Kidney epithelial cell (primary cell): Measurements from ENCODE around the gene ANP32A. TPM values are rescaled to one million over a fixed set of nuclear protein-coding genes. Genes with fewer than 3 reads are reported as not detected.

Experiments used
- DNase-seq: peaks from one replicate; pipeline ENCODE4 v3.0.0-alpha.2; 2010; ENCODE audit warnings: low read depth
- H3K27me3 ChIP-seq: 2 replicates; pipeline ENCODE4 v1.6.0; 2011; ENCODE audit warnings: low read length; ENCODE audit not compliant: control insufficient read depth, insufficient read depth
- H3K36me3 ChIP-seq: 2 replicates; pipeline ENCODE4 v1.5.1; 2011; ENCODE audit warnings: low read length; ENCODE audit not compliant: control insufficient read depth, insufficient read depth
- H3K4me3 ChIP-seq: 2 replicates; pipeline ENCODE4 v1.5.1; 2011; ENCODE audit warnings: low read depth, mild to moderate bottlenecking, control low read depth, low read length
- total RNA-seq: library from RNA; depleted of rRNA; stranded (reverse); fragments of >200 nt; gene quantifications from 2 replicates; pipeline ENCODE4 v1.2.3, GENCODE V29; 2015
- TF ChIP-seq, protein P1 (sequence below): IDR thresholded peaks from 2 replicates; pipeline ENCODE4 v1.5.1; 2011; ENCODE audit warnings: mild to moderate bottlenecking, moderate library complexity, low read length, control low read depth, inconsistent platforms; ENCODE audit not compliant: insufficient read depth, poor library complexity, severe bottlenecking

The ANP32A gene
- total RNA-seq, 1 donor from 2014 or later = 46.8 TPM

DNA sequence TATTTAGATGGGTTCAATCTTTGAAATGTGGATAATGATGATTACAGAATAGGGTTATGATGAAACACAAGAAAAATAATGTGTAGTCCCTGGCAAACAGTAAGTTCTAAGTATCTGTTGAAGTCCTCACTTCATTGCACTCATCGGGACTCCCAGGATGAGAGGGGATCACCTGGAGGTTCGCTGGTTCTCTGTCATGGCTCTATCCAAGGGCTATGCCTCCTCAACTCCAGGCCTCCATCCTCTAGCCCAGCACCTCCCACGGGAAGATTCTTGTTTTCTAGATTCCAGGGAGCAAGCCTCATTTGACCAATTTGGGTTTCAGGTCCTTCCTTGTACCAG, 45.5 kb downstream of the ANP32A start:
- Histone ChIP-seq H3K4me3 (no peak overlapping the region), H3K27me3 (no peaks in the 10 kb centered on the region), H3K36me3 (no peaks in the 10 kb centered on the region)
- TF ChIP-seq, protein P1, sequence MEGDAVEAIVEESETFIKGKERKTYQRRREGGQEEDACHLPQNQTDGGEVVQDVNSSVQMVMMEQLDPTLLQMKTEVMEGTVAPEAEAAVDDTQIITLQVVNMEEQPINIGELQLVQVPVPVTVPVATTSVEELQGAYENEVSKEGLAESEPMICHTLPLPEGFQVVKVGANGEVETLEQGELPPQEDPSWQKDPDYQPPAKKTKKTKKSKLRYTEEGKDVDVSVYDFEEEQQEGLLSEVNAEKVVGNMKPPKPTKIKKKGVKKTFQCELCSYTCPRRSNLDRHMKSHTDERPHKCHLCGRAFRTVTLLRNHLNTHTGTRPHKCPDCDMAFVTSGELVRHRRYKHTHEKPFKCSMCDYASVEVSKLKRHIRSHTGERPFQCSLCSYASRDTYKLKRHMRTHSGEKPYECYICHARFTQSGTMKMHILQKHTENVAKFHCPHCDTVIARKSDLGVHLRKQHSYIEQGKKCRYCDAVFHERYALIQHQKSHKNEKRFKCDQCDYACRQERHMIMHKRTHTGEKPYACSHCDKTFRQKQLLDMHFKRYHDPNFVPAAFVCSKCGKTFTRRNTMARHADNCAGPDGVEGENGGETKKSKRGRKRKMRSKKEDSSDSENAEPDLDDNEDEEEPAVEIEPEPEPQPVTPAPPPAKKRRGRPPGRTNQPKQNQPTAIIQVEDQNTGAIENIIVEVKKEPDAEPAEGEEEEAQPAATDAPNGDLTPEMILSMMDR = no peak
- DNase-seq = no peak

DNA sequence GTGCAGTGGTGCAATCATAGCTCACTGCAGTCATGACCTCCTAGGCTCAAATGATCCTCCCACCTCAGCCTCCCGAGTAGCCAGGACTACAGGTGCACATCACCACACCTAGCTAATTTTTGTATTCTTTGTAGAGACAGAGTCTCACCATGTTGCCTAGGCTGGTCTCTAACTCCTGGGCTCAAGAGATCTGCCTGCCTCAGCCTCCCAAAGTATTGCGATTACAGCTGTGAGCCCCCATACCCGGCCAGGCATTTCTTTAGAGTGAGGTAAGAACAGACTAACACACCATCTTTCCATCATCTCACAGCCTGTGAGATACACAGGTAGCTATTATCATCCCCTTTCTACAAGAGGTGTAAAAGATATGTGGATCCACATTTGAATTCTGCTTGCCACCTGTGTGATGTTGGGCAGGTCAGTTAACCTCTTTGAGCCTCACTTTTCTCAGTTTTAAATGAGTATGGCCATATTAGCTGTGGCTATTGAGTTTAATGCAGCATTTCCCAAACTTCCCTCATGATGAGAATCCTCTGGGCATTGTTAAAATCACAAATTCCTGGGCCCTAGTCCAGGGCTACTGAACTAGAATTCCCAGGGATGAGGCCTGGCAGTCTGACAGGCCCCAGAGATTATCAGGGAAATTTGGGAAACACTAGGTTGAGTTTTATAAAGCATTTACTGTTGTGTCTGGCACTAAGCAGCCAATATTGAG, 46.0 kb downstream of the ANP32A start:
- no peak for DNase-seq
- H3K36me3 ChIP-seq = no peaks in the 10 kb centered on the region
- no peak overlapping the region for H3K4me3 ChIP-seq
- TF ChIP-seq, protein P1 = no peak
- no peaks in the 10 kb centered on the region for H3K27me3 ChIP-seq

DNA sequence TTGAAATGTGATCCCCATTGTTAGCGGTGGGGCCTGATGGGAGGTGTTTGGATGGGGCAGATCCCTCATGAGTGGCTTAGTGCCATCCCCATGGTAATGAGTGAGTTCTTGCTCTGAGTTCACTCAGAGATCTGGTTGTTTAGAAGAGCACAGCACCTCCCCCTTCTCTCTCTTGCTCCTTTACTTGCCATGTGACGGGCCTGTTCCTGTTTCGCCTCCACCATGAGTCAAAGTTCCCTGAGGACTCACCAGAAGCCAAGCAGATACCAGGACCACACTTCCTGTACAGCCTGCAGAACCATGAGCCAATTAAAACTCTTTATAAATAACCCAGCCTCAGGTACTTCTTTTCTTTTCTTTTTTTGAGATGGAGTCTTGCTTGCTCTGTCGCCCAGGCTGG, 46.6 kb downstream of the ANP32A start:
- TF ChIP-seq, protein P1 = no peak
- no peak overlapping the region for H3K4me3 ChIP-seq
- no peaks in the 10 kb centered on the region for H3K36me3 ChIP-seq
- no peak for DNase-seq
- H3K27me3 ChIP-seq = no peaks in the 10 kb centered on the region

DNA sequence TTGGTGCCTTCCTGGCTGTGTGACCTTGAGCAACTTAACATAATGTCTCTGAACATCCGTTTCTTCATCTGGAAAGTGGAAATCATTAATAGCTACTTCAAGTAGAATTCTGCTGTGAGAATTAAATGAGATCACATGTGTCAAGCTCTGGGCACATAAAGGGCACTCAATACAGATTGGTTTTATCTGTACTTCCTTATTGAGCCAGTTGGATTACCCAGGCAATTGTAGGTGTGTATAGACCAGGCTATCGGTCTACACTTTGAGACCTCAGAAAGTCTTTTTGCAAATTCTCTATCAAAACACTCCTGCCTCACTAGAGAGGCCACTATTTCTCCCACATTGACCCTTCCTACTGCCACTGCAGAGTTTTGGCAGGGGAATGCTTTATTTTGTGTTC, 47.7 kb downstream of the ANP32A start:
- Histone ChIP-seq H3K4me3 (no peak overlapping the region), H3K27me3 (no peaks in the 10 kb centered on the region), H3K36me3 (no peaks in the 10 kb centered on the region)
- TF ChIP-seq, protein P1 = no peak
- DNase-seq = no peak

DNA sequence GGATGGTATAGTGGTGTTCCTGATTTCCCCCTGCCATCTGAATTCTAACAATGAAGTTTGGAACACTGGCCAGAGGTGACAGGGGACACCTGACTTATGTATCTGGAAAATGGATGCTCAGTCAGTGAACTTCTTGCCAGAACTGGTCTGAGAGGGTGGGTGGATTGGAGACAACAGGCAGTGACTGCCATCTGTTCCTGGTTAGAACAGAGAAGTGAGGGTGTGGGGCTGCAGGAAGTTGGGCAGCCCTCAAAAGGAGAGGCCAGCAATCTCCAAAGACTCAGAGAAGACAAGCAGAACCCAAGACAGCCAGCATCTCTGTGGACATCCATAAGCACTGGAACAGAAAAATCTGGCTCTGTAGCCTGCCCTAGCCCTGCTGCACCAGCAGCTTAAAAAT, 50.5 kb downstream of the ANP32A start:
- no peak for DNase-seq
- H3K36me3 ChIP-seq = no peaks in the 10 kb centered on the region
- H3K4me3 ChIP-seq = no peak overlapping the region
- TF ChIP-seq, protein P1 = no peak
- H3K27me3 ChIP-seq = no peaks in the 10 kb centered on the region

DNA sequence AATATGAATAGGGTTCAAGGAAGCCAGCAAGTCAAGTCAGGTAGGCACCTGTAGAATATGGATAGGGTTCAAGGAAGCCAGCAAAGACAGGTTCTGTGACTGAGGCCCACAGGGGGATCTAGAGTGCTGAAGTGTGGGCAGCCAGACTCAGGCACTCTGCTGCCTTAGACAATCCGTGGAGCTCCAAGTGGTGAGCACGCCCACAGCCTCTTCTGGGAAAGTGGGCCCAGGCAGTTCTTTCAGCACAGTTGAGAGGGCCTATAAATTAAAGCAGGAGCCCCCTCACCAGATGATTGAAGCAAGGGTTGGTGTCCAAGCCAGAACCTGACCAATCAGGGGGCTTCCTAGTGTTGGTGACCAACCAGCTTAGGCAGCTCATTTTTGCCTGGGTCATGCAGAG, 51.0 kb downstream of the ANP32A start:
- no peak overlapping the region for H3K4me3 ChIP-seq
- TF ChIP-seq, protein P1 = no peak
- no peaks in the 10 kb centered on the region for H3K27me3 ChIP-seq
- H3K36me3 ChIP-seq = no peaks in the 10 kb centered on the region
- DNase-seq = no peak
